C4-2B (cell line): Measurements from ENCODE around the gene TMC3.

Source experiments
- CTCF ChIP-seq: fragments of 450-650 bp; conservative IDR thresholded peaks from 2 replicates; pipeline ENCODE4 v1.5.1; 2017; ENCODE audit warnings: mild to moderate bottlenecking
- ZFX ChIP-seq: fragments of 450-650 bp; IDR thresholded peaks from 2 replicates; pipeline ENCODE4 v1.6.1; 2017

- no peak for TF ChIP-seq CTCF
- no peak for TF ChIP-seq ZFX
Measured at GRCh38 chr15:81349271-81349670, 24.7 kb downstream of the TMC3 start.
